HG03175 (cell line): ENCODE measurements around the gene ZFYVE9.
"Not testable (repeated sequence)": the region's sequence is repeated elsewhere in the genome, so short reads cannot be mapped to it uniquely, and the experiment has no call there.

Source experiments
- ATAC-seq: cut with Tn5 transposase; IDR thresholded peaks from one replicate; pipeline ENCODE4 v1.9.1; 2021; ENCODE audit warnings: mild to moderate bottlenecking, moderate library complexity; ENCODE audit not compliant: unreplicated experiment

Gene ZFYVE9

GRCh38 chr1:52364235-52364839 is 222.4 kb downstream of the ZFYVE9 start:
- ATAC-seq: no peak

GRCh38 chr1:52365071-52365745 is 223.3 kb downstream of the ZFYVE9 start:
- ATAC-seq: no peak

- ATAC-seq: peak; percentile 94
Observed at GRCh38 chr1:52365746-52366516, 224.0 kb downstream of the ZFYVE9 start, which contains the start of gene CC2D1B. Gene CC2D1B, minus strand, starts transcription at chr1:52366205. Its CDS starts 1,585 bp downstream, at chr1:52364620.

- ATAC-seq: no peak
Observed at GRCh38 chr1:52366517-52366827, 224.6 kb downstream of the ZFYVE9 start.

- no peak for ATAC-seq
Observed at GRCh38 chr1:52367272-52367671, 225.4 kb downstream of the ZFYVE9 start.

- no peak for ATAC-seq
Observed at GRCh38 chr1:52368383-52369172, 226.7 kb downstream of the ZFYVE9 start.

GRCh38 chr1:52369851-52370250 is 228.0 kb downstream of the ZFYVE9 start:
- ATAC-seq: not testable (repeated sequence)

- no peak for ATAC-seq
Observed at GRCh38 chr1:52385376-52385775, 243.5 kb downstream of the ZFYVE9 start.

GRCh38 chr1:52386458-52386857 is 244.6 kb downstream of the ZFYVE9 start:
- no peak for ATAC-seq

GRCh38 chr1:52393174-52393573 is 251.3 kb downstream of the ZFYVE9 start:
- ATAC-seq: no peak
